KOPT-K1 (cell line): ENCODE data around the gene TARM1.
A peak's percentile ranks its signal among the peaks of the same experiment; 100 is the strongest.

Experiments used
- H3K27ac ChIP-seq: fragments of 200-600 bp; sonication (generic); 2 replicates; pipeline ENCODE4 v1.5.1; 2016; ENCODE audit warnings: antibody characterized with exemption, mild to moderate bottlenecking, low read depth, low read length; ENCODE audit not compliant: poor library complexity, severe bottlenecking
- H3K36me3 ChIP-seq: fragments of 200-600 bp; sonication (generic); 2 replicates; pipeline ENCODE4 v1.5.1; 2017; ENCODE audit warnings: antibody characterized with exemption, mild to moderate bottlenecking, low read length, moderate library complexity; ENCODE audit not compliant: insufficient read depth
- H3K9me3 ChIP-seq: fragments of 200-600 bp; sonication (generic); 2 replicates; pipeline ENCODE4 v1.5.1; 2017; ENCODE audit warnings: antibody characterized with exemption, low read length, mild to moderate bottlenecking; ENCODE audit not compliant: insufficient read depth, poor library complexity, severe bottlenecking

The TARM1 gene

DNA sequence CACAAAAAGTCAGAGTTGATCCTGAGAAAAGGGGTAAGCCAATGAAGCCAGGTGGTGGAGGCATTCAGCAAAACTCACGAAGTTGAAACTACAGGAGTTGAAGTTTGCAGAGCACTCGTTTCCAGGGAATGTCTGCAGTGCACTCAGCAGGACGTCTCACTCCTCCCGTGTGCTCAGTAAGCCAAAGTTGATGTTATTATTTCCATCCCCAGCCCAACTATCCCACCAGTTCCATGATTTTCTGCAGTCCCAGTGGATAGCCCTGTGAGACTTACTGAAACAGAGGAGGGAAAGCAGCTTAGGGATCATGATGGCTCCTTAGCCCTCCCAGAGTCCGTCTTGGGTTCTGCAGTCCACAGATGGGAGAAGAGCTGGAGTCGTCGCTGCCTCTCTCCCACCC lies at the start of gene TARM1:
Gene TARM1, minus strand, starts transcription at position 334 of the 400 bp plus-strand sequence. Its CDS starts 25 bp downstream, at position 309.
- Histone ChIP-seq H3K9me3 (peaks cover 9% of the 10 kb centered on the region), H3K27ac (no peak within 1 kb of the TSS), H3K36me3 (no peaks in the 10 kb centered on the region)

DNA sequence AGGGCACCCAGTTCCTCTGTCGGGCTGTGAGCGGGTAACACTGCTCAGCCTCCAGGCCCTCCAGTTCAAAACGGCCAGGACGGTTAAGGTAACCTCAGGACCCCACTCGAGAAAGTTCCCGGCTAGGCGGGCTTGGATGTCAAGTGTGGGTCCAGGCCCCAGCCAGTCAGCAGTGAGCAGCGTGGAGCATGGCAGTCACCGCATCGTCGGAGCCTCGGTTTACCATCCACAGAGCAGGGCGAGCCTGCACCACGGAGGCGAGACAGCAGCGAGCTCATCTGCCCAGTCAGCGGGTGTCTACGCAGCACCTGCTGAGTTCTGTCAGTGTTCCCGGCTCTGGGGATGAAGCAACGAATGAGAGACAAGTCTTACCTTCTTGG lies 48.4 kb upstream of the TARM1 start:
- Histone ChIP-seq H3K36me3 (peaks cover 72% of the 10 kb centered on the region), H3K9me3 (peaks cover 5% of the 10 kb centered on the region), H3K27ac (no peak overlapping the region)

DNA sequence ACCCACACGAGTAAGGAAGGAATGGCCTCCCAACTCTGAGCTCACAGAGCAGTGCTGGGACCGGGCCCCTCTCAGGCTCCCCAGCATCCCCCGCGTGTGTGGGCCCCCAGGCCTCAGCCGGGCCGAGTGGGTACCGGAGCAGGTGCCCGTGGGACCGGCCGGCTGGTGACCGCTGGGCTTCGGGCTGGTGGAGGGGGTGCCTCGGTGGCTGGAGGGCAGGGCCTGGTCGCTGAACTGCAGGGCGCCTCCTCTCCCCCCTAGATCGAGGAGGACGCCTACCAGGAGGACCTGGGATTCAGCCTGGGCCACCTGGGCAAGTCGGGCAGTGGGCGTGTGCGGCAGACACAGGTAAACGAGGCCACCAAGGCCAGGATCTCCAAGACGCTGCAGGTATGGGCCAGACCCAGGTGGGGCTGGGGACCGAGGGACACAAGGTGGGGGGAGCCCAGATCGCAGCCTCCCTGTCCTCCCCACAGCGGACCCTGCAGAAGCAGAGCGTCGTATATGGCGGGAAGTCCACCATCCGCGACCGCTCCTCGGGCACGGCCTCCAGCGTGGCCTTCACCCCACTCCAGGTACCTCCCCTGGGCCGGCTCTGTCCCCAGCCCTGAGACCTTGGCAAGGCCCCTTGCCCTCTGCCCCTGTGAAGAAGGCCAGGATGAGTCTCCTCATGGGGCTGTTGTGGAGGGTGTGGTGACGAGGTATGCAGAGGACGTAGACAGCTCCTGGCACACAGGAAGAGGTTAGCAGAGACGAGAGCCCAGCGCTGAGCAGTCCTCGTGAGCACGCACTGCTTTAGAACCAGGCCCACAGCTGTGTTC lies 47.8 kb upstream of the TARM1 start:
- H3K27ac ChIP-seq: no peak overlapping the region
- H3K36me3 ChIP-seq: peaks cover 78% of the 10 kb centered on the region
- peaks cover 5% of the 10 kb centered on the region for H3K9me3 ChIP-seq

DNA sequence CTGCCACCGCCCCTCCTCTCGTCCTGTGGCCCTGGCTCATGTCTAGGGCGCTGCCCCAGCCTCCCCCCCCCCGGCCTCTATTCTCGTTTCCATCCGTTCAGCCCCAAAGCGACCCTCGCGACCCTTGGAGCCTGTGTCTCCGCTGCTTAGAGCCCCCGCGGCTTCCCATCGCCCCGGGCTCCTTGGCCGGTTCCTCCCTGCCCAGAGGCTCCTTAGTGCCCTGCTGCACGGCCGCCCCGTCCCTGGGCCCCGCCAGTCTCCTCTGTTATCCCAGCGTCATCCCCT lies 47.2 kb upstream of the TARM1 start:
- Histone ChIP-seq H3K9me3 (no peaks in the 10 kb centered on the region), H3K27ac (no peak overlapping the region), H3K36me3 (peaks cover 85% of the 10 kb centered on the region)

DNA sequence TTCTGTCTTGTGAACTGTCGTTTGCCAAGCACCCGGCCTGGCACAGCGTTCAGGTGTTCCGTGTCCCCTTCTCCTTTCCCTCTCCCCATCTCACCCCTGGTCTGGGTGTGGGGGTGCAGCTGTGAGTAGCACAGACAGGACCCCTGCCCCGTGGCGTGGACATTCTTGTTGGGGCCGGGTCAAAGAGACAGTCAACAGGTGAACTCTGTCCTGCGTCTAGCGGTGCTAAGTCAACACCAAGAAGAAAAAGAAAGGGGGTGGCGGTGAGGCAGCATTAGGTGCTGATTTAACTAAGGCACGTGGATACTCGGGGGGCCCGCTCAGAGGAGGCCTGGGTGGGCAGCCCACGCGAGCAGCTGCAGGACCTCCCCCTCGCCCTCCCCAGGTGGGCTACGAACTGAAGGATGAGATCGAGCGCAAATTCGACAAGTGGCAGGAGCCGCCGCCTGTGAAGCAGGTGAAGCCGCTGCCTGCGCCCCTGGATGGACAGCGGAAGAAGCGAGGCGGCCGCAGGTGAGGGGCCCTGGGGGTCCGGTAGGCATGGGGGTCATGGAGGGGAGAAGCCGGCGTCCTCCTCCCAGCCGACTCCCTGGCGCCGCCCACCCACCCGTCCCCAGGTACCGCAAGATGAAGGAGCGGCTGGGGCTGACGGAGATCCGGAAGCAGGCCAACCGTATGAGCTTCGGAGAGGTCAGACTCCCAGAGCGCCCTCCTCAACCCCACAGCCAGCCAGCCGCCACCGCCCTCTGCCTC lies 46.7 kb upstream of the TARM1 start:
- Histone ChIP-seq H3K27ac (no peak overlapping the region), H3K36me3 (peaks cover 90% of the 10 kb centered on the region), H3K9me3 (no peaks in the 10 kb centered on the region)

DNA sequence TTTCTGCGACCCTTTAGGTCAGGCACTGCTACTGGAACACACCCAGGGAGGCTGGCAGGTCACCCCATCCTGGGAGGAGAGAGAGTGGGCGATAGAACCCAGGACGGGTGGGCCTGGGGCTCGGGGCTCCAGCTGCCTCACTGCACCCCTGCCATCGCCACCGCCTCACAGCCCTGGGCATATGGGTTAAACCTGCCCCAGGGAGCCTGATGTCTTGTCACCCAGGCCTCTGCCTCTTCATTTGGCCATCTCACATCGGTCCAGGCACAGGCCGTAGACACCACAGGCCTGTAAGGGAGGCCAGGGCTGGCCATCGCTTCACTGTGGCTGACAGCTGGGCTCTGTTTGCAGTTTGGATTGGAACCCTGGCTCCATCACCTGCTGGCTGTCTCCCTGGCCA lies 44.5 kb upstream of the TARM1 start:
- Histone ChIP-seq H3K9me3 (no peaks in the 10 kb centered on the region), H3K27ac (no peak overlapping the region), H3K36me3 (peaks cover 97% of the 10 kb centered on the region)

DNA sequence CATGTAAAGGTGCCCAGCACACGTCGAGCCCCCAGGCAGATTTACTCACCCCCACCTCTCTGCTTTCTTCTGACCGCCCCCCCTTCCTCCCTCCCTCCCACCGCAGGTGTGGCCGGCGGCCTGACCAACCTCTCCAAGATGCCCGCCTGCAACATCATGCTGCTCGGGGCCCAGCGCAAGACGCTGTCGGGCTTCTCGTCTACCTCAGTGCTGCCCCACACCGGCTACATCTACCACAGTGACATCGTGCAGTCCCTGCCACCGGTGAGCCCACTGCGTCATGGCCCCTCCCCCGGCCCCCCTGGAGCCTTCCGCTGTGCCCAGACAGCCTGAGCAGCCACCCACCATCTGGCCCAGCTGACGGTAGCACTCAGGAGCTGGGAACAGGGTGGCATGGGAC lies 43.2 kb upstream of the TARM1 start:
- peaks cover 97% of the 10 kb centered on the region for H3K36me3 ChIP-seq
- no peaks in the 10 kb centered on the region for H3K9me3 ChIP-seq

DNA sequence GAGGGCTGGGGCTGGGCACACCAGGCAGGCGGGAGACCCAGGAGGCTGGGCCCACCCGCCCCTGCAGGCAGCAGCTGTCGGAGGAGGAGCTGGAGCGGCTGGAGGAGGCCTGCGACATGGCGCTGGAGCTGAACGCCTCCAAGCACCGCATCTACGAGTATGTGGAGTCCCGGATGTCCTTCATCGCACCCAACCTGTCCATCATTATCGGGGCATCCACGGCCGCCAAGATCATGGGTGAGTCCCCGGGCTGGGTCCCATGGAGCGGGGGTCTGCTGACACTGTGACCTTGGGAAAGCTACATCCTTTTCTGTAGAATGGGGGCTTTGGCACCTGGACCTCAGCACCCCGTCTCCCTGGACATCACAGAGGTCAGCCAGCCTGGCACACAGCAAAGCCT lies 42.5 kb upstream of the TARM1 start:
- Histone ChIP-seq H3K9me3 (no peaks in the 10 kb centered on the region), H3K27ac (no peak overlapping the region), H3K36me3 (peaks cover 94% of the 10 kb centered on the region)

More for the DNA sequence above, 43.2 kb upstream of the TARM1 start:
- H3K27ac ChIP-seq: no peak overlapping the region

DNA sequence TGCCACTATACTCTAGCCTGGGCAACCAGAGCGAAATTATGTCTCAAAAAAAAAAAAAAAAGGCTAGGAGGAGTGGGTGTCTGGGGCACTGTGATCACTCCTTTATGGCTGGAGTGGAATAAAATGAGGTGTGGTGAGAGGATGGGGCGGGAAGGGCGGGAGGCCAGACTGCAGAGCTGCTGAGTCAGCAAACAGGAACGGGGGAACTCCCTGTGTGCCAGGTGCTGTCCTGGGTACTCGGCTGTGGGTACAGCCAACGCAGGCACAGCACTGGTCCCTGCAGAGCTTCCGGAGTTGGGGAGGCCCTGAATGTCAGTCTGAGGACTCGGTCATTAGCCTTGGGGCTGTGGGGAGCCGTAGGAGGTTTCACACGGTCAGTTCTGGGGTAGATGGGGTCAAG lies 40.1 kb upstream of the TARM1 start:
- H3K36me3 ChIP-seq: peaks cover 81% of the 10 kb centered on the region
- H3K27ac ChIP-seq: no peak overlapping the region
- H3K9me3 ChIP-seq: no peaks in the 10 kb centered on the region

DNA sequence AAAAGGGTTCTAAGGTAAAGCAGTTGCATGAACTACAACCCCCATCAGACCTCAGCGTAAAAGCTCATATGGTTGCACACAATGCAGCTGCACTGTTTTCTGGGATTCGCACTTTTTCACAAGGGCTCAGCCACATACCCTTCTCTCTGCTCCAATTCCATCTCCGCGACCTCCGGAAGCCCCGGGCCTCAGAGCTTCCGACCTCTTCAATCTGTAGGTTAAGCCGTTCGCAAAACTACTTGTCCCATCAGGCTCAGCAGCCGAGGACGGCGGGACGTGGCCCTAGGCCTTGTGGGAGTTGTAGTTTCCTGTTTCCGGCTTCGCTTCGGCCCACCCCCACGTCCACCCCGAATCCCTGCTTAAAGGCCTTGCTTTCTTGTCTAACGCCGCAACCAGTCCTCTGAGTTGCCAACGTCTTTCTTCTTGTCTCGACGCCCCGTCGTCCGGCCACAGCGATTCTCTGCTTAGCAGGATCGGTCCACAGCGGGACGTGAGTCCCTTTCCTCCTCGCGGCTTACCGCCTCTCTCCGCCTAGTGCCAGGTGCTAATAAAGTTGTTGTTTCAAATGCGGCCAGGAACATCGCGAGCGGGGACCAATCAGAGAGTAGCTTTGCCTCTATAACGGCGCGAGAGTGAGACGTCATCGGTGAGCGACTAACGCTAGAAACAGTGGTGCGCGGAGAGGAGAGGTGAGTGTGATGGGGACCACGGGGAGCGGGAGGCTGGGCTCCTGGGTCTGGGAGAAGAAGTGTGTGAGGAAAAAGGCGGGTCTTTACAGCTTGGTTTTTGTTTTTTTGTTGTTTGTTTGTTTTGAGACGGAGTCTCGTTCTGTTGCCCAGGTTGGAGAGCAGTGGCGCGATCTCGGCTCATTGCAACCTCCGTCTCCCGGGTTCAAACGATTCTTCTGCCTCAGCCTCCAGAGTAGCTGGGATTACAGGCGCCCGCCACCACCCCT lies 34.2 kb upstream of the TARM1 start, which contains the start of the genes PRPF31 and TFPT:
Gene PRPF31, plus strand, starts transcription at position 646 of the 955 bp plus-strand sequence. CDS start 2,525 bp downstream, outside the sequence.
Gene TFPT, minus strand, starts transcription at position 549 of the 955 bp plus-strand sequence. Its CDS starts 388 bp downstream, at position 161.
- Histone ChIP-seq H3K36me3 (peaks cover 53% of the 10 kb centered on the region), H3K9me3 (no peaks in the 10 kb centered on the region), H3K27ac (peak within 1 kb of the TSS; percentile 86)

DNA sequence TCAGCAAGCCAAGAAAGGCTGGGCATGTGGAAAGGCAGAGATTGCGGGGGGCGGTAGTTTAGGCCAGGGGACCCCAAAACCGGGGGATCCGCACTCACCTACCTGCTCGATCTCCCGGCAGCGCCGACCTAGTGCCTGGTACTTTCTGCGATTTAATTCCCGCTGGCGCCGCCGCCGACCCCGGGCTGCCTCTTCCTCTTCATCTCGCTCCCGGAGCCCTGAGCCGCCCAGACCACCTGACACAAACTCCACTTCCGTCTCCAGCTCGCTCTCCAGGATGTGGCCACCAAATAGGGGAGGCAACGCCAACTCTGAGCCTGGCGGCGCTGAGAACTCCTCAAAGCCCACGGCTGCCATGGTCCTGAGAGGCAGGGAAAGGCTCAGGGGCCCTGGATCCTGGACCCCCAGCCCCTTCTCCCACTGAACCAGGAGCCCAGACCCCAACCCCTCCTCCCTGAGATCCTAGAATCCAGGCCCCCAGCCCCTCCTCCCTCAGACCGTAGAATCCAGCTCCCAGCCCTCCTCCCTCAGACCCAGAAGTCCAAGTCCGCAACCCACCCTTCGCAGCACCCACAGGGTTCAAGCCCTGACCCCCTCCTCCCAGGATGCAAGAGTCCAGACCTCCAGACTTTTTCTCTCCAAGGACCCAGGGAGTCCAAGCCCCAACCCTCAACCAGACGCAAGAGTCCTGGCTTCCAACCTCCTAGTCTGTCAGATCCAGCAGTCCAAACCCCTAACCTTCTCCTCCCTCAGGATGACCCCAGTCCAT lies 33.4 kb upstream of the TARM1 start:
- no peaks in the 10 kb centered on the region for H3K9me3 ChIP-seq
- H3K27ac ChIP-seq: peak overlapping the region; percentile 86
- H3K36me3 ChIP-seq: peaks cover 53% of the 10 kb centered on the region

DNA sequence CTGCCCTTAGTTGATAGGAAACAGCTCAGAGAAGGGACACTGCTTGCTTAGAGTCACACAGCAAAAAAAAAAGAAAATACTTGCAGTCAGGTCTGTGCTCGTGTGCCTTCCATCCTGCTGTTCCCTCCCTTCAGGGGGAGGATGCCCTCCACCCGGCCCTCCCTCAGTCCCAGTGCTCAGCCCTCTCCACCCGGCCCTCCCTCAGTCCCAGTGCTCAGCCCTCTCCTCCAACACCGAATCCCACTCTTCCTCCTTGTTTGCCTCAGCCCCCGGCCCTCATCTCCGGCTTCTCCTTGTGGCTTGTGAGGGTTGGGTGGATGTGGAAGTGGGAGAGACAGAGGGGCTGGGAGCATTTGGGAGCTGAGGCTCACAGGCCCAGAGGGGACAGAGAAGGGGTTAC lies 28.5 kb upstream of the TARM1 start:
- H3K36me3 ChIP-seq: peaks cover 81% of the 10 kb centered on the region
- no peak overlapping the region for H3K27ac ChIP-seq
- no peaks in the 10 kb centered on the region for H3K9me3 ChIP-seq

DNA sequence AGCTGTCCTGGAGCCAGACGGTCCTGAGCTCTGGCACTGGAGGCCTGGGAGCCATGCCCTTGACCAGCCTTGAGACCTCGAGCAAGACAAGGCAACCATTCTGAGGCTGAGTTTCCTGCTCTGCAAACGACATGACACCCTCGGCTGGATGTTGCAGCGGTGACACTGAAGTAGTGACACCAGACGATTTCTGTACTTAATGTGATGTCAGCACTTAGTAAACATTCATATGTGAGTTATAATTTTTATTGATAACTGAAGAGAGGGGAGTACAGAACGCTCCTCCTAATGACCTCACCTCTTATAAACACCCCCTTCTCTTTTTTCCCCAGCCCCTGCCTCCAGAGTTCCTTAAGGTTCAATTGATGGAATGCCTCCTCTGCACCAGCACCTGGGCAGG lies 27.3 kb upstream of the TARM1 start:
- H3K36me3 ChIP-seq: peaks cover 77% of the 10 kb centered on the region
- no peaks in the 10 kb centered on the region for H3K9me3 ChIP-seq
- no peak overlapping the region for H3K27ac ChIP-seq

DNA sequence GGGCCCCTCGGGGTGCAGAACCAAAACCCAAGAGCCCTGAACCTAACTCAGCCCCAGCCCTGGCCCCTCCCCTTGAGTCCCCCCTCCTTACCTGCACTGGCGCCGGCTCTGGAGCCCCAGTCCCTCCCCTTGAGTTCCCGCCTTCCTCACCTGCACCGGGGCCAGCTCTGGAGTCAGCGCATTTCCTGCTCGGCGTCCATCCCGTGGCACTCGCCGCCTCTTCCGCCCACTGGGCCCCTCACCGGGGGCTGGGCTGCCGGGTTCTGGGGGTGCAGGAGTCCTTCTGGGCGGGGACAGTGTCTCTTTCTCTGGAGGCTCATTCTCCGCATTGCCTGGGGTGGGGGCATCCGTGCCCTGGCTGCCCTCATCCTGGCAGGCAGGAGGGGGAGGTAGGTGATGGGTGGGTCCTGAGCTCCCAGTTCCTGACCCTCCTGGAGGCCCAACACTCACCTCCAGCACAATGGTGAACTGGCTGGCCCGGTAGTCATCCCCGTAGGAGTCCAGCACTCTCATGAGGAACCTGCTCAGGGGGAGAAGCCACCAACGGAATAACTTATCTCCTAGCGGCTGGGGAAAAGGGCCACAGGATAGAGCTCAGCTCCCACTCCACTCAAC lies 26.8 kb upstream of the TARM1 start:
- Histone ChIP-seq H3K9me3 (no peaks in the 10 kb centered on the region), H3K36me3 (peaks cover 72% of the 10 kb centered on the region), H3K27ac (no peak overlapping the region)
